Activated naive CD4-positive, alpha-beta T cell treated with anti-CD3 and anti-CD28 coated beads for 36 hours (primary cell): Measurements from ENCODE around the gene METTL22. TPM values are rescaled to one million over a fixed set of nuclear protein-coding genes. Genes with fewer than 3 reads are reported as not detected.

ENCODE experiments used
- CTCF ChIA-PET: fragments of 350-600 bp; sonication (Branson Sonifier 250); formaldehyde crosslinking; loops from one replicate; lab custom pipeline; 2021; ENCODE audit warnings: antibody characterized with exemption; lab: Charles Lee
- DNase-seq: peaks from one replicate; pipeline ENCODE4 v3.0.0-alpha.2; 2020
- H3K27ac Mint-ChIP-seq: one replicate; pipeline ENCODE4 v1.8.0; 2021; ENCODE audit warnings: mild to moderate bottlenecking, mixed read lengths
- H3K27me3 Mint-ChIP-seq: one replicate; pipeline ENCODE4 v1.8.0; 2021; ENCODE audit warnings: low read depth, mixed read lengths
- H3K36me3 Mint-ChIP-seq: one replicate; pipeline ENCODE4 v1.8.0; 2021; ENCODE audit warnings: low read depth, mixed read lengths
- H3K4me1 Mint-ChIP-seq: one replicate; pipeline ENCODE4 v1.8.0; 2021; ENCODE audit warnings: low read depth, mixed read lengths
- H3K4me3 Mint-ChIP-seq: one replicate; pipeline ENCODE4 v1.8.0; 2021; ENCODE audit warnings: mild to moderate bottlenecking, moderate library complexity, mixed read lengths
- H3K9me3 Mint-ChIP-seq: one replicate; pipeline ENCODE4 v1.8.0; 2021; ENCODE audit warnings: mixed read lengths
- intact Hi-C: fragments of 100-400 bp; cut with micrococcal nuclease; formaldehyde crosslinking; loops from one replicate; pipeline ENCODE4 v1.15.1; 2023
- total RNA-seq, 2 experiments: library from RNA; stranded (reverse); gene quantifications; one replicate each; pipeline ENCODE4 v1.2.3, GENCODE V29; 2021

METTL22 gene
- total RNA-seq, result 10 to 100 TPM; 43.2 to 48.4 TPM

- intact Hi-C loops, result loop anchor here (1.0 to 5.0 kb wide), 5 partner anchors 53 to 341 kb away; partner anchors contain the start of genes ABAT, PMM2, TMEM186 and USP7
- CTCF ChIA-PET, result interaction anchor here (1.4 kb wide), 1 partner anchor 55 kb away, joined by 4 read pairs; no protein-coding TSS in a partner anchor
- Mint-ChIP-seq H3K27ac (peak within 1 kb of the TSS; percentile 70), H3K4me3 (peak within 1 kb of the TSS; percentile 97), H3K9me3 (no peaks in the 10 kb centered on the region), H3K36me3 (peaks cover 6% of the 10 kb centered on the region), H3K27me3 (no peaks in the 10 kb centered on the region), H3K4me1 (peaks cover 27% of the 10 kb centered on the region)
- DNase-seq, result peak; percentile 92
Measured at GRCh38 chr16:8621572-8622314, at the start of gene METTL22. TSS of gene METTL22 (plus strand) at chr16:8621698. CDS start at chr16:8625666, 3,968 bp downstream.

GRCh38 chr16:8572063-8572918, 49.2 kb upstream of the METTL22 start:
- no peak for DNase-seq
- Mint-ChIP-seq H3K4me3 (no peak overlapping the region), H3K27ac (no peak overlapping the region), H3K4me1 (peaks cover 4% of the 10 kb centered on the region), H3K36me3 (no peaks in the 10 kb centered on the region), H3K27me3 (peaks cover 27% of the 10 kb centered on the region), H3K9me3 (no peaks in the 10 kb centered on the region)
- CTCF ChIA-PET, result interaction anchor here (0.6 to 2.1 kb wide), 5 partner anchors 10 to 300 kb away, joined by 3 to 7 read pairs (median 3); no protein-coding TSS in a partner anchor
- intact Hi-C loops, result no loop called here

- H3K9me3 Mint-ChIP-seq, result no peaks in the 10 kb centered on the region
- H3K27me3 Mint-ChIP-seq, result peaks cover 27% of the 10 kb centered on the region
- no peak overlapping the region for H3K27ac Mint-ChIP-seq
- CTCF ChIA-PET, result interaction anchor here (0.7 to 2.1 kb wide), 6 partner anchors 9 to 307 kb away, joined by 3 to 7 read pairs (median 3); no protein-coding TSS in a partner anchor
- H3K36me3 Mint-ChIP-seq, result no peaks in the 10 kb centered on the region
- peak; percentile 39 for DNase-seq
- intact Hi-C loops, result no loop called here
- peaks cover 4% of the 10 kb centered on the region for H3K4me1 Mint-ChIP-seq
- H3K4me3 Mint-ChIP-seq, result no peak overlapping the region
Measured at GRCh38 chr16:8572919-8573724, 48.4 kb upstream of the METTL22 start.

- no peaks in the 10 kb centered on the region for H3K9me3 Mint-ChIP-seq
- H3K27me3 Mint-ChIP-seq, result peaks cover 26% of the 10 kb centered on the region
- H3K4me3 Mint-ChIP-seq, result no peak overlapping the region
- CTCF ChIA-PET, result interaction anchor here (1.3 kb wide), 1 partner anchor 8 kb away, joined by 5 read pairs; no protein-coding TSS in a partner anchor
- H3K36me3 Mint-ChIP-seq, result no peaks in the 10 kb centered on the region
- H3K27ac Mint-ChIP-seq, result no peak overlapping the region
- no peak for DNase-seq
- intact Hi-C loops, result no loop called here
- H3K4me1 Mint-ChIP-seq, result peaks cover 4% of the 10 kb centered on the region
Measured at GRCh38 chr16:8575399-8575798, 46.1 kb upstream of the METTL22 start.

- DNase-seq, result no peak
- Mint-ChIP-seq H3K27me3 (peaks cover 22% of the 10 kb centered on the region), H3K4me3 (no peak overlapping the region), H3K4me1 (peaks cover 4% of the 10 kb centered on the region), H3K9me3 (no peaks in the 10 kb centered on the region), H3K27ac (no peak overlapping the region), H3K36me3 (no peaks in the 10 kb centered on the region)
- CTCF ChIA-PET, result interaction anchor here (0.6 to 1.3 kb wide), 2 partner anchors 9 to 440 kb away, joined by 3 to 5 read pairs; no protein-coding TSS in a partner anchor
- intact Hi-C loops, result no loop called here
Measured at GRCh38 chr16:8576141-8577004, 45.1 kb upstream of the METTL22 start.

GRCh38 chr16:8577678-8578304, 43.7 kb upstream of the METTL22 start:
- no peak overlapping the region for H3K4me3 Mint-ChIP-seq
- H3K27me3 Mint-ChIP-seq, result peaks cover 19% of the 10 kb centered on the region
- H3K9me3 Mint-ChIP-seq, result no peaks in the 10 kb centered on the region
- peaks cover 7% of the 10 kb centered on the region for H3K4me1 Mint-ChIP-seq
- CTCF ChIA-PET, result no interaction called here
- H3K36me3 Mint-ChIP-seq, result no peaks in the 10 kb centered on the region
- DNase-seq, result no peak
- intact Hi-C loops, result no loop called here
- H3K27ac Mint-ChIP-seq, result no peak overlapping the region

- Mint-ChIP-seq H3K27ac (no peak overlapping the region), H3K27me3 (peaks cover 8% of the 10 kb centered on the region), H3K4me3 (no peak overlapping the region), H3K9me3 (no peaks in the 10 kb centered on the region), H3K4me1 (peaks cover 3% of the 10 kb centered on the region), H3K36me3 (no peaks in the 10 kb centered on the region)
- intact Hi-C loops, result no loop called here
- CTCF ChIA-PET, result no interaction called here
- no peak for DNase-seq
Measured at GRCh38 chr16:8579559-8579958, 41.9 kb upstream of the METTL22 start.

GRCh38 chr16:8581831-8582580, 39.5 kb upstream of the METTL22 start:
- Mint-ChIP-seq H3K4me1 (peaks cover 3% of the 10 kb centered on the region), H3K36me3 (no peaks in the 10 kb centered on the region), H3K4me3 (no peak overlapping the region), H3K27me3 (peaks cover 16% of the 10 kb centered on the region), H3K9me3 (no peaks in the 10 kb centered on the region), H3K27ac (no peak overlapping the region)
- CTCF ChIA-PET, result interaction anchor here (0.8 to 1.5 kb wide), 2 partner anchors 9 to 13 kb away, joined by 3 read pairs; no protein-coding TSS in a partner anchor
- no peak for DNase-seq
- intact Hi-C loops, result no loop called here

GRCh38 chr16:8583199-8583598, 38.3 kb upstream of the METTL22 start:
- intact Hi-C loops, result no loop called here
- no peak for DNase-seq
- H3K4me3 Mint-ChIP-seq, result no peak overlapping the region
- peaks cover 3% of the 10 kb centered on the region for H3K4me1 Mint-ChIP-seq
- H3K9me3 Mint-ChIP-seq, result no peaks in the 10 kb centered on the region
- no peak overlapping the region for H3K27ac Mint-ChIP-seq
- no peaks in the 10 kb centered on the region for H3K36me3 Mint-ChIP-seq
- CTCF ChIA-PET, result interaction anchor here (0.7 to 1.5 kb wide), 2 partner anchors 12 to 13 kb away, joined by 3 read pairs; no protein-coding TSS in a partner anchor
- peaks cover 22% of the 10 kb centered on the region for H3K27me3 Mint-ChIP-seq

GRCh38 chr16:8583732-8584131, 37.8 kb upstream of the METTL22 start:
- Mint-ChIP-seq H3K27me3 (peaks cover 27% of the 10 kb centered on the region), H3K36me3 (no peaks in the 10 kb centered on the region), H3K27ac (no peak overlapping the region), H3K4me1 (peaks cover 4% of the 10 kb centered on the region), H3K9me3 (no peaks in the 10 kb centered on the region), H3K4me3 (no peak overlapping the region)
- DNase-seq, result no peak
- intact Hi-C loops, result no loop called here
- CTCF ChIA-PET, result interaction anchor here (0.7 kb wide), 1 partner anchor 13 kb away, joined by 3 read pairs; no protein-coding TSS in a partner anchor
